ENCODE results near the gene FAR2.

The FAR2 gene

GRCh38 chr12:29145372-29146170 lies 3.5 kb upstream of the FAR2 start:
- TF ChIP-seq TRIM28 (IDR thresholded peaks at IDR 0.05; ENCODE audit: borderline replicate concordance, low read length), result no peak
- no peak for TF ChIP-seq ZNF350 (tag by site-specific recombination; IDR thresholded peaks at IDR 0.05)
- TF ChIP-seq ZSCAN5A (tag by site-specific recombination; IDR thresholded peaks at IDR 0.05), result no peak
- no peak for TF ChIP-seq ZNF513 (tag by site-specific recombination; IDR thresholded peaks at IDR 0.05)
- TF ChIP-seq ZNF621 (tag by site-specific recombination; IDR thresholded peaks at IDR 0.05), result no peak
- no peak for TF ChIP-seq YY1 (tag by site-specific recombination; IDR thresholded peaks at IDR 0.05)
- no peak for TF ChIP-seq KLF1 (tag by site-specific recombination; IDR thresholded peaks at IDR 0.05)
- no peak for TF ChIP-seq ZBTB7A (tag by site-specific recombination; IDR thresholded peaks at IDR 0.05; ENCODE audit: low read depth)
- TF ChIP-seq MZF1 (tag by site-specific recombination; IDR thresholded peaks at IDR 0.05; ENCODE audit: borderline replicate concordance), result no peak
- no peak for TF ChIP-seq ZNF133 (tag by site-specific recombination; IDR thresholded peaks at IDR 0.05)
- TF ChIP-seq ZNF664 (tag by site-specific recombination; IDR thresholded peaks at IDR 0.05), result no peak
- no peak for TF ChIP-seq ZNF654 (tag by site-specific recombination; IDR thresholded peaks at IDR 0.05; ENCODE audit: low read depth)
- no peak for TF ChIP-seq ZNF335 (tag by site-specific recombination; conservative IDR thresholded peaks at IDR 0.05)
- no peak for TF ChIP-seq ZNF518A (tag by site-specific recombination; conservative IDR thresholded peaks at IDR 0.05; ENCODE audit: low read depth)
- TF ChIP-seq ZXDB (tag by site-specific recombination; IDR thresholded peaks at IDR 0.05), result no peak
- no peak for TF ChIP-seq ZNF423 (tag by site-specific recombination; IDR thresholded peaks at IDR 0.05)
- no peak for TF ChIP-seq PRDM10 (tag by site-specific recombination; IDR thresholded peaks at IDR 0.05)
- TF ChIP-seq ZNF214 (tag by site-specific recombination; IDR thresholded peaks at IDR 0.05; ENCODE audit: borderline replicate concordance), result no peak
- TF ChIP-seq HIC1 (tag by site-specific recombination; IDR thresholded peaks at IDR 0.05), result no peak
- Histone ChIP-seq H3K36me3 (ENCODE audit: control insufficient read depth in 2 of 2, insufficient read depth in 1 of 2, low read length in 2 of 2) (no peaks in the 10 kb centered on the region), H3K27ac (ENCODE audit: extremely low read depth, low read depth, low read length) (no peak overlapping the region), H3K4me3 (ENCODE audit: low read depth, low read length) (no peak overlapping the region), H3K4me1 (ENCODE audit: control insufficient read depth, insufficient read depth, low read length) (no peaks in the 10 kb centered on the region; the same call in 1 of the 2 replicates), H3K9me3 (ENCODE audit: control insufficient read depth, insufficient read depth, low read depth, low read length) (no peaks in the 10 kb centered on the region)
- ChIA-PET CTCF (no interaction called here), POLR2A (no interaction called here)
